ENCODE measurements around the gene AUTS2. TPM values are rescaled to one million over a fixed set of nuclear protein-coding genes. Genes with fewer than 3 reads are reported as not detected.

The AUTS2 gene
- total and polyA plus RNA-seq, 10 of the 15 experiments (the other 5 are each of a cell fraction or from before 2014, with no cell fraction given) = 6.4 to 55.6 (median 21.6) TPM

DNA sequence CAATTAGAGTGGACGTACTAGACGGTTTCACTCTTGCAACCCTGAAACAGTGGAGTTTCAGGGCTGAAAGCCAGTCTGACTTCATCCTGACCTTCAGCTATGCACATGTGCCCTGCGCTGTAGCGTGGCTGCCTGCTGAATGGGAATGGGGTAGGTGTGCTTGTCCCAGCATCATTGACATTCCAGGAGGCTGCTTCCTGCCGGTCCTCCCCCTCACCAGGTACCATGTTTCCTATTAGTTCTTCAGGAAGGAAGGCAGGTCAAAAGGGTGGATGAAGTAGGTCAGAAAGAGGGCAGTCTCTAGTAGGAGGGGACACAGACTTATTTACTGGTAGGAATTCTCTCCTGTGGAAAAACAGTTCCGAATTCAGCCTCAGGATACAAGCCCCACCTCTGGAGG is 981.9 kb downstream of the AUTS2 start:
- no peak for ATAC-seq
- Histone ChIP-seq H3K9me3 (replicated peaks; ENCODE audit: control insufficient read depth, insufficient read depth, low read length) (no peaks in the 10 kb centered on the region), H4K20me1 (ENCODE audit: control insufficient read depth, insufficient read depth) (no peaks in the 10 kb centered on the region), H3K27ac (ENCODE audit: control insufficient read depth, insufficient read depth) (no peak overlapping the region), H3K27me3 (replicated peaks in 1 of 2; ENCODE audit: control insufficient read depth in 2 of 2, insufficient read depth in 2 of 2, low read length in 1 of 2) (no peaks in the 10 kb centered on the region), H2AFZ (ENCODE audit: control insufficient read depth, low read depth, low read length) (no peak overlapping the region), H3K9ac (ENCODE audit: control insufficient read depth, insufficient read depth, low read length) (no peak overlapping the region), H3K36me3 (ENCODE audit: control insufficient read depth in 2 of 2, insufficient read depth in 2 of 2, low read length in 1 of 2) (no peaks in the 10 kb centered on the region), H3K79me2 (ENCODE audit: control insufficient read depth, insufficient read depth, low read length) (no peaks in the 10 kb centered on the region), H3K4me2 (ENCODE audit: control insufficient read depth, insufficient read depth) (no peak overlapping the region), H3K4me1 (ENCODE audit: control insufficient read depth, insufficient read depth, low read length) (no peaks in the 10 kb centered on the region), H3K4me3 (no peak overlapping the region)
- intact Hi-C loops (cut with micrococcal nuclease; ENCODE audit: unreplicated experiment) = no loop called here
- FAIRE-seq = no peak
- ChIA-PET SMC1A (ENCODE audit: uncharacterized antibody, unreplicated experiment) (no interaction called here), RAD21 (ENCODE audit: unreplicated experiment) (no interaction called here), CTCF (no interaction called here), POLR2A (interaction anchor here (0.5 kb wide), 1 partner anchor 479 kb away, joined by 3 read pairs; no protein-coding TSS in a partner anchor)
- no peak for DNase-seq (ENCODE audit: low read depth, low spot score)
- WGBS (ENCODE audit: insufficient coverage, insufficient replicate concordance, low lambda C conversion rate, missing lambda C conversion rate) = 60% methylated on average over 6 of the region's 6 CpGs
- no TSS peak for BruUV-seq (replicated peaks)
- in situ Hi-C loops (cut with MboI) = no loop called here
- TF ChIP-seq, protein P1, sequence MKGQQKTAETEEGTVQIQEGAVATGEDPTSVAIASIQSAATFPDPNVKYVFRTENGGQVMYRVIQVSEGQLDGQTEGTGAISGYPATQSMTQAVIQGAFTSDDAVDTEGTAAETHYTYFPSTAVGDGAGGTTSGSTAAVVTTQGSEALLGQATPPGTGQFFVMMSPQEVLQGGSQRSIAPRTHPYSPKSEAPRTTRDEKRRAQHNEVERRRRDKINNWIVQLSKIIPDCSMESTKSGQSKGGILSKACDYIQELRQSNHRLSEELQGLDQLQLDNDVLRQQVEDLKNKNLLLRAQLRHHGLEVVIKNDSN (IDR thresholded peaks at IDR 0.05; ENCODE audit: borderline replicate concordance, extremely low read length, insufficient read depth, low read depth, low read length) = no peak
- TF ChIP-seq, protein P2, sequence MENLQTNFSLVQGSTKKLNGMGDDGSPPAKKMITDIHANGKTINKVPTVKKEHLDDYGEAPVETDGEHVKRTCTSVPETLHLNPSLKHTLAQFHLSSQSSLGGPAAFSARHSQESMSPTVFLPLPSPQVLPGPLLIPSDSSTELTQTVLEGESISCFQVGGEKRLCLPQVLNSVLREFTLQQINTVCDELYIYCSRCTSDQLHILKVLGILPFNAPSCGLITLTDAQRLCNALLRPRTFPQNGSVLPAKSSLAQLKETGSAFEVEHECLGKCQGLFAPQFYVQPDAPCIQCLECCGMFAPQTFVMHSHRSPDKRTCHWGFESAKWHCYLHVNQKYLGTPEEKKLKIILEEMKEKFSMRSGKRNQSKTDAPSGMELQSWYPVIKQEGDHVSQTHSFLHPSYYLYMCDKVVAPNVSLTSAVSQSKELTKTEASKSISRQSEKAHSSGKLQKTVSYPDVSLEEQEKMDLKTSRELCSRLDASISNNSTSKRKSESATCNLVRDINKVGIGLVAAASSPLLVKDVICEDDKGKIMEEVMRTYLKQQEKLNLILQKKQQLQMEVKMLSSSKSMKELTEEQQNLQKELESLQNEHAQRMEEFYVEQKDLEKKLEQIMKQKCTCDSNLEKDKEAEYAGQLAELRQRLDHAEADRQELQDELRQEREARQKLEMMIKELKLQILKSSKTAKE (IDR thresholded peaks at IDR 0.05; ENCODE audit: low read depth, poor library complexity, severe bottlenecking) = no peak
- TF ChIP-seq POLR2AphosphoS2 (IDR thresholded peaks at IDR 0.05; ENCODE audit: low read depth, low read length) = no peak
- TF ChIP-seq HDGF (IDR thresholded peaks at IDR 0.05) = no peak

Data from GM12878 (cell line).